ENCODE data around the gene XPNPEP1. TPM values are rescaled to one million over a fixed set of nuclear protein-coding genes. Genes with fewer than 3 reads are reported as not detected.

XPNPEP1 gene
- total RNA-seq, 1 donor from 2014 or later: 94.6 TPM

DNA sequence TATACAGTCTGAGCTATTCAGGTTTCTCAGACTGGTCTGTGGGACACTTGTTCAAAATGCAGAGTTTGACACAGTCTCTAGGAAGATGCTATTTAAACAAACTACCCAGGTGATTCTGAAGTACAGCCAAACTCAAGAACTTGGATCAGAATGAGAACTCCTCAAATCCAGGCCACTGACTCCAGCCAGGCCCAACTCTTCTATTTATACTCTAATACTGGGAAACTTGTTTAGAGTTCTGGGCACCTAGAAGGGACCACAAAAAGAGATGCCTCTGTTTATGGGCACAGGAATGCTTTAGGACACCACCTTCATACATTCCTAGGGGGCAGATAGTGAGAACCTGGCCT is 44.4 kb upstream of the XPNPEP1 start:
- Histone ChIP-seq H3K36me3 (ENCODE audit: control insufficient read depth, insufficient read depth, low read length) (no peaks in the 10 kb centered on the region), H3K27me3 (ENCODE audit: control insufficient read depth, insufficient read depth, low read length) (no peaks in the 10 kb centered on the region), H3K4me3 (ENCODE audit: low read depth, low read length) (no peak overlapping the region)
- DNase-seq (ENCODE audit: low read depth): no peak
- TF ChIP-seq, protein P1, sequence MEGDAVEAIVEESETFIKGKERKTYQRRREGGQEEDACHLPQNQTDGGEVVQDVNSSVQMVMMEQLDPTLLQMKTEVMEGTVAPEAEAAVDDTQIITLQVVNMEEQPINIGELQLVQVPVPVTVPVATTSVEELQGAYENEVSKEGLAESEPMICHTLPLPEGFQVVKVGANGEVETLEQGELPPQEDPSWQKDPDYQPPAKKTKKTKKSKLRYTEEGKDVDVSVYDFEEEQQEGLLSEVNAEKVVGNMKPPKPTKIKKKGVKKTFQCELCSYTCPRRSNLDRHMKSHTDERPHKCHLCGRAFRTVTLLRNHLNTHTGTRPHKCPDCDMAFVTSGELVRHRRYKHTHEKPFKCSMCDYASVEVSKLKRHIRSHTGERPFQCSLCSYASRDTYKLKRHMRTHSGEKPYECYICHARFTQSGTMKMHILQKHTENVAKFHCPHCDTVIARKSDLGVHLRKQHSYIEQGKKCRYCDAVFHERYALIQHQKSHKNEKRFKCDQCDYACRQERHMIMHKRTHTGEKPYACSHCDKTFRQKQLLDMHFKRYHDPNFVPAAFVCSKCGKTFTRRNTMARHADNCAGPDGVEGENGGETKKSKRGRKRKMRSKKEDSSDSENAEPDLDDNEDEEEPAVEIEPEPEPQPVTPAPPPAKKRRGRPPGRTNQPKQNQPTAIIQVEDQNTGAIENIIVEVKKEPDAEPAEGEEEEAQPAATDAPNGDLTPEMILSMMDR (IDR thresholded peaks at IDR 0.05; ENCODE audit: insufficient read depth, low read length, poor library complexity, severe bottlenecking): no peak

DNA sequence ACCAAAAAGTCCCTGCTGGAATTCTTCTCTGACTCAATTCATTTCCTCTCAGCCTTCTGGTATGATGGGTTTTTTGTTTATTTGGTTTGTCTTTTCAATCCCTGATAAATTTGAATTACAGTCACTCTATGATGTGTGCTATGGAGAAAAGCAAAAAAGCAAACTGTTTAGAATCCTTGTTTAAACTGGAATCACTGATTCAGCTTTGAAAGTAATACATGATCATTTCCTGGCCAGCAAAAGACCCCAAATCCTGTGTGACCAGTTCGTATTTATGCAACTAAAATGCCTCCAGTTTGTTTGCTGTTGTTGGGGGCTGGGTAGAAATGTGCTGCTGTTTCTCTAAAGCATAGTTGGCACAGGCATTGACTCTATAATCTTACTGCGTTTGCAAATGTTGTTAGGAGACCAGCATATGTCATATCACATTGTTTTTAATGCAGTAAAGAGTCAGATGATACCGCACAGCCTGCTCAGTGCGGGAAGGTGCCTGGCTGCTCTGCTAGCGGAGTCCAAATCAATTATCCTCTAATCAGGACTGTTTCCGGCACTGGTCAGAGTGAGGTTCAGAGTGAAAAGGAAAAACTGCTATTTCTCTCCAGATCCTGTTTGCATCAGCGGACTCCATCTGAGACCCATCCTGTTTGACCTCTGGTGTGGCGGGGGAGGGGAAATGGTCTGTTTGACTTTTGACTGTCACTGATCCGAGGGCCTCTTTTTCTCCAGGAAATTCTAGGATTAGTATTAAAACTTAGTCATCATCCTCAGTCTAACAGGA is 43.8 kb upstream of the XPNPEP1 start:
- TF ChIP-seq, protein P1 (IDR thresholded peaks at IDR 0.05; ENCODE audit: insufficient read depth, low read length, poor library complexity, severe bottlenecking): no peak
- Histone ChIP-seq H3K27me3 (ENCODE audit: control insufficient read depth, insufficient read depth, low read length) (no peaks in the 10 kb centered on the region), H3K4me3 (ENCODE audit: low read depth, low read length) (no peak overlapping the region), H3K36me3 (ENCODE audit: control insufficient read depth, insufficient read depth, low read length) (no peaks in the 10 kb centered on the region)
- DNase-seq (ENCODE audit: low read depth): no peak

DNA sequence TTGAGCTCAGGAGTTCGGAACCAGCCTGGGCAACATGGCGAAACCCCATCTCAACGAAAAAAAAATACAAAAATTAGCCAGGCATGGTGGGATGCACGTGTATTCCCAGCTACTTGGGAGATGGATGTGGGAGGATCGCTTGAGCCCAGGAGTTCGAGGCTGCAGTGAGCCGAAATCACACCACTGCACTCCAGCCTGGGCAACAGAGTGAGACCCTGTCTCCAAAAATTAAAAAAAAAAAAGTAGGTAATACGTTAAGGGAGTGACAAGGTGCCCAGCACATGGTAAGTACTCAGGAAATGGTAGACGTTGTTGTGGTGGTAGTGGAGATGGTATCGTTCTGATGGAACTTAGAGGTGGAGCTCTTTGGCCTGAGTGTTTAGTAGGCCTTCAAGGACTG is 41.0 kb upstream of the XPNPEP1 start:
- TF ChIP-seq, protein P1 (IDR thresholded peaks at IDR 0.05; ENCODE audit: insufficient read depth, low read length, poor library complexity, severe bottlenecking): no peak
- no peak for DNase-seq (ENCODE audit: low read depth)
- Histone ChIP-seq H3K36me3 (ENCODE audit: control insufficient read depth, insufficient read depth, low read length) (no peaks in the 10 kb centered on the region), H3K27me3 (ENCODE audit: control insufficient read depth, insufficient read depth, low read length) (no peaks in the 10 kb centered on the region), H3K4me3 (ENCODE audit: low read depth, low read length) (no peak overlapping the region)

DNA sequence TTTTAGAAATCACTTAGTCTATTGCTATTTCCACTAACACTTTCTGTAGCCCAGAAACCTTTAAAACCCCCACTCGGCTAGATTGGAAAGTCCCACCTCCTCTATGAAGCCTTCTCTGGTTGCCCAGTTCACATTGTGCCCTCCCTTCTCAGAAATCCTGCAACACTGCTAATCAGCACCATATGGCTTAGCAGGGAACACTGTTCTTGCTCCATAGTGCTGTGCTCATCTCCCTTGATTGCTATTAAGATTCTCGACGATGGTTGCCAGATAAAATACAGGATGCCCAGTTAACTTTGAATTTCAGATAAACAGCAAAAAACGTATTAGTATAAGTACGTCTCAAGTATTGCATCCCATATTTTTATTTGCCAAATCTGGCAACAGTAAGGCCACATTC is 40.1 kb upstream of the XPNPEP1 start:
- TF ChIP-seq, protein P1 (IDR thresholded peaks at IDR 0.05; ENCODE audit: insufficient read depth, low read length, poor library complexity, severe bottlenecking): no peak
- Histone ChIP-seq H3K27me3 (ENCODE audit: control insufficient read depth, insufficient read depth, low read length) (no peaks in the 10 kb centered on the region), H3K4me3 (ENCODE audit: low read depth, low read length) (no peak overlapping the region), H3K36me3 (ENCODE audit: control insufficient read depth, insufficient read depth, low read length) (no peaks in the 10 kb centered on the region)
- DNase-seq (ENCODE audit: low read depth): no peak

DNA sequence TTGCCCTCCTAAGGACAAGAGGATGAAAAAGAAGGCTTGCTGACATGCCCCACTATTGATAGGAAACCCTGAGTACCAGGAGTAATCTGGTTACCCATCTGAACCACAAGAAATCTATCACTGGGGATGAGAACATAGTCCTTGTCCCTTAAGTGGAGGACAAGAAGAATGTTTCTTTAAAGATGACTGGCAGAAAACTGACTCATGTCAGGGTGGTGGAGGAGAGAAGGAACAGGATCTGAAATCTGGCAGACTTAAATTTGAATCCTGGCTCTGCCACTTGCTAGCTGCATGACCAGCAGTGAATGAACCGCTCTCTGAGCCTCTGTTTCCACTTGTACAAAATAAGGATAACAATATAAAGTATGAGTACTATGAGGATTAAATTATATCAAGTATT is 38.9 kb upstream of the XPNPEP1 start:
- no peaks in the 10 kb centered on the region for H3K36me3 ChIP-seq (ENCODE audit: control insufficient read depth, insufficient read depth, low read length)
- no peak overlapping the region for H3K4me3 ChIP-seq (ENCODE audit: low read depth, low read length)

More for the DNA sequence above, 38.9 kb upstream of the XPNPEP1 start:
- no peak for DNase-seq (ENCODE audit: low read depth)
- TF ChIP-seq, protein P1 (IDR thresholded peaks at IDR 0.05; ENCODE audit: insufficient read depth, low read length, poor library complexity, severe bottlenecking): no peak
- H3K27me3 ChIP-seq (ENCODE audit: control insufficient read depth, insufficient read depth, low read length): no peaks in the 10 kb centered on the region

Data from kidney epithelial cell (primary cell).